ENCODE measurements around the gene INPP5B. TPM values are rescaled to one million over a fixed set of nuclear protein-coding genes. Genes with fewer than 3 reads are reported as not detected.

INPP5B gene
- total and polyA plus RNA-seq, 2 of the 13 experiments (the other 11 are each of a cell fraction or from before 2014, with no cell fraction given) = 9.0 to 9.8 TPM

- TF ChIP-seq, protein P1, sequence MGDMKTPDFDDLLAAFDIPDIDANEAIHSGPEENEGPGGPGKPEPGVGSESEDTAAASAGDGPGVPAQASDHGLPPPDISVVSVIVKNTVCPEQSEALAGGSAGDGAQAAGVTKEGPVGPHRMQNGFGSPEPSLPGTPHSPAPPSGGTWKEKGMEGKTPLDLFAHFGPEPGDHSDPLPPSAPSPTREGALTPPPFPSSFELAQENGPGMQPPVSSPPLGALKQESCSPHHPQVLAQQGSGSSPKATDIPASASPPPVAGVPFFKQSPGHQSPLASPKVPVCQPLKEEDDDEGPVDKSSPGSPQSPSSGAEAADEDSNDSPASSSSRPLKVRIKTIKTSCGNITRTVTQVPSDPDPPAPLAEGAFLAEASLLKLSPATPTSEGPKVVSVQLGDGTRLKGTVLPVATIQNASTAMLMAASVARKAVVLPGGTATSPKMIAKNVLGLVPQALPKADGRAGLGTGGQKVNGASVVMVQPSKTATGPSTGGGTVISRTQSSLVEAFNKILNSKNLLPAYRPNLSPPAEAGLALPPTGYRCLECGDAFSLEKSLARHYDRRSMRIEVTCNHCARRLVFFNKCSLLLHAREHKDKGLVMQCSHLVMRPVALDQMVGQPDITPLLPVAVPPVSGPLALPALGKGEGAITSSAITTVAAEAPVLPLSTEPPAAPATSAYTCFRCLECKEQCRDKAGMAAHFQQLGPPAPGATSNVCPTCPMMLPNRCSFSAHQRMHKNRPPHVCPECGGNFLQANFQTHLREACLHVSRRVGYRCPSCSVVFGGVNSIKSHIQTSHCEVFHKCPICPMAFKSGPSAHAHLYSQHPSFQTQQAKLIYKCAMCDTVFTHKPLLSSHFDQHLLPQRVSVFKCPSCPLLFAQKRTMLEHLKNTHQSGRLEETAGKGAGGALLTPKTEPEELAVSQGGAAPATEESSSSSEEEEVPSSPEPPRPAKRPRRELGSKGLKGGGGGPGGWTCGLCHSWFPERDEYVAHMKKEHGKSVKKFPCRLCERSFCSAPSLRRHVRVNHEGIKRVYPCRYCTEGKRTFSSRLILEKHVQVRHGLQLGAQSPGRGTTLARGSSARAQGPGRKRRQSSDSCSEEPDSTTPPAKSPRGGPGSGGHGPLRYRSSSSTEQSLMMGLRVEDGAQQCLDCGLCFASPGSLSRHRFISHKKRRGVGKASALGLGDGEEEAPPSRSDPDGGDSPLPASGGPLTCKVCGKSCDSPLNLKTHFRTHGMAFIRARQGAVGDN (CRISPR knock-in tag; IDR thresholded peaks at IDR 0.05) = peak; percentile 90
- no peak for TF ChIP-seq ZMYM3 (CRISPR knock-in tag; IDR thresholded peaks at IDR 0.05)
- peak; percentile 71; the same call in 1 of the 2 replicates for TF ChIP-seq TARDBP (CRISPR knock-in tag; IDR thresholded peaks at IDR 0.05)
- no peak for TF ChIP-seq PRDM15 (CRISPR knock-in tag; IDR thresholded peaks at IDR 0.05)
- TF ChIP-seq RELA (CRISPR knock-in tag; IDR thresholded peaks at IDR 0.05) = no peak
- TF ChIP-seq ARID2 (CRISPR knock-in tag; IDR thresholded peaks at IDR 0.05; ENCODE audit: borderline replicate concordance) = 0 out of 2 replicates have a peak, but pooled peaks have one; percentile 33
- no peak for TF ChIP-seq ZNF235 (CRISPR knock-in tag; IDR thresholded peaks at IDR 0.05; ENCODE audit: borderline replicate concordance)
- TF ChIP-seq JDP2 (CRISPR knock-in tag; IDR thresholded peaks at IDR 0.05; ENCODE audit: borderline replicate concordance) = no peak
- TF ChIP-seq ZFAT (CRISPR knock-in tag; conservative IDR thresholded peaks at IDR 0.05) = no peak
- no peak for TF ChIP-seq ZNF446 (CRISPR knock-in tag; IDR thresholded peaks at IDR 0.05)
- TF ChIP-seq ZNF570 (CRISPR knock-in tag; IDR thresholded peaks at IDR 0.05; ENCODE audit: borderline replicate concordance) = no peak
- TF ChIP-seq EEA1 (CRISPR knock-in tag; IDR thresholded peaks at IDR 0.05; ENCODE audit: borderline replicate concordance) = no peak
- no peak; the same call in 1 of the 2 replicates for TF ChIP-seq EED (CRISPR knock-in tag; IDR thresholded peaks at IDR 0.05)
- TF ChIP-seq, protein P2, sequence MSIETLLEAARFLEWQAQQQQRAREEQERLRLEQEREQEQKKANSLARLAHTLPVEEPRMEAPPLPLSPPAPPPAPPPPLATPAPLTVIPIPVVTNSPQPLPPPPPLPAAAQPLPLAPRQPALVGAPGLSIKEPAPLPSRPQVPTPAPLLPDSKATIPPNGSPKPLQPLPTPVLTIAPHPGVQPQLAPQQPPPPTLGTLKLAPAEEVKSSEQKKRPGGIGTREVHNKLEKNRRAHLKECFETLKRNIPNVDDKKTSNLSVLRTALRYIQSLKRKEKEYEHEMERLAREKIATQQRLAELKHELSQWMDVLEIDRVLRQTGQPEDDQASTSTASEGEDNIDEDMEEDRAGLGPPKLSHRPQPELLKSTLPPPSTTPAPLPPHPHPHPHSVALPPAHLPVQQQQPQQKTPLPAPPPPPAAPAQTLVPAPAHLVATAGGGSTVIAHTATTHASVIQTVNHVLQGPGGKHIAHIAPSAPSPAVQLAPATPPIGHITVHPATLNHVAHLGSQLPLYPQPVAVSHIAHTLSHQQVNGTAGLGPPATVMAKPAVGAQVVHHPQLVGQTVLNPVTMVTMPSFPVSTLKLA (IDR thresholded peaks at IDR 0.05) = peak; percentile 26
- peak; percentile 49; the same call in 1 of the 2 replicates for TF ChIP-seq SALL1 (CRISPR knock-in tag; IDR thresholded peaks at IDR 0.05)
- TF ChIP-seq TCF7 (IDR thresholded peaks at IDR 0.05; ENCODE audit: low read depth) = no peak
- no peak for TF ChIP-seq PITX1 (CRISPR knock-in tag; IDR thresholded peaks at IDR 0.05)
- peak; percentile 49 for TF ChIP-seq ZNF781 (CRISPR knock-in tag; IDR thresholded peaks at IDR 0.05; ENCODE audit: borderline replicate concordance, not compliant biosample characterization)
- peak; percentile 23; the same call in 1 of the 2 replicates for TF ChIP-seq ZSCAN25 (CRISPR knock-in tag; IDR thresholded peaks at IDR 0.05)
- no peak for TF ChIP-seq ZNF737 (CRISPR knock-in tag; IDR thresholded peaks at IDR 0.05; ENCODE audit: borderline replicate concordance)
- peak; percentile 38; the same call in 1 of the 2 replicates for TF ChIP-seq RFX1 (IDR thresholded peaks at IDR 0.05)
Observed at GRCh38 chr1:37859507-37860345, 87.1 kb downstream of the INPP5B start, which contains the start of gene MTF1 (continued).
